GM12892 (cell line): ENCODE results near the gene GAS6.
A peak's percentile ranks its signal among the peaks of the same experiment; 100 is the strongest.
"Not testable (repeated sequence)": the region's sequence is repeated elsewhere in the genome, so short reads cannot be mapped to it uniquely, and the experiment has no call there.

ENCODE experiments used
- DNase-seq: peaks from one replicate; pipeline ENCODE4 v3.0.0; 2011; ENCODE audit not compliant: insufficient read length
- FAIRE-seq: peaks from 2 replicates; lab custom pipeline; 2011; peaks lifted over from hg19 to GRCh38; lab: Jason Lieb, UNC
- POLR2A ChIP-seq: IDR thresholded peaks from 2 replicates; pipeline ENCODE4 v1.6.1; 2011; ENCODE audit warnings: low read depth, low read length, control low read depth
- POLR2AphosphoS5 ChIP-seq: IDR thresholded peaks from 2 replicates; pipeline ENCODE4 v1.6.1; 2011; ENCODE audit warnings: low read depth, low read length, control low read depth
- TAF1 ChIP-seq: IDR thresholded peaks from 2 replicates; pipeline ENCODE4 v1.6.1; 2011; ENCODE audit warnings: low read depth, mild to moderate bottlenecking, control low read depth, low read length, borderline replicate concordance

Gene GAS6

DNA sequence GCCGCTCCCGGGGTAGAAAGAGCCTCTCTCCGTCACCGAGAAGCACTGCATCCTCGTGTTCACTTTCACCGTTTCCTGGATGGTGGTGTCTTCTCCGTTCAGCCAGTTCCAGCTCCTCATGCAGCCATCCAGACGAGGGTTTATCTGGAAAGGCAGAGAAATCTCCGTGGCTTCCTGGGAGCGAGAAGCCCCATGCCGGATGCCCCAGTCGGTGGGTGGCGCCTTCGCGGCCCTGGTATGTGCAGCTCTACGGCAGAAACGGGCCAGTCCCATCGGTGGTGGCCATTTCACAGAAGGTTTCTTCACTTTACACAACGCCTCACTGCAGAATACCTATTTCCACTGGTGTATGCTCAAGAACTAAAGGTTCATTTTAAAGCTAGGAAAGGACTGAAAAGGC, 36.9 kb downstream of the GAS6 start:
- TF ChIP-seq POLR2AphosphoS5 (no peak), POLR2A (no peak), TAF1 (no peak)
- no peak for DNase-seq
- FAIRE-seq: no peak

GRCh38 chr13:113826446-113826845, 37.4 kb downstream of the GAS6 start:
- not testable (repeated sequence) for DNase-seq, FAIRE-seq

GRCh38 chr13:113825841-113826240, 38.0 kb downstream of the GAS6 start:
- no peak for DNase-seq

GRCh38 chr13:113823771-113824170, 40.1 kb downstream of the GAS6 start:
- no peak for DNase-seq
- peak; percentile 50 for FAIRE-seq
- TF ChIP-seq POLR2A (no peak), TAF1 (no peak), POLR2AphosphoS5 (no peak)

More at GRCh38 chr13:113825841-113826240, 38.0 kb downstream of the GAS6 start:
- no peak for FAIRE-seq
- TF ChIP-seq TAF1 (no peak), POLR2AphosphoS5 (no peak), POLR2A (no peak)

GRCh38 chr13:113822956-113823744, 40.7 kb downstream of the GAS6 start:
- DNase-seq (no peak), FAIRE-seq (no peak)
- TF ChIP-seq POLR2A (no peak), POLR2AphosphoS5 (no peak), TAF1 (no peak)

DNA sequence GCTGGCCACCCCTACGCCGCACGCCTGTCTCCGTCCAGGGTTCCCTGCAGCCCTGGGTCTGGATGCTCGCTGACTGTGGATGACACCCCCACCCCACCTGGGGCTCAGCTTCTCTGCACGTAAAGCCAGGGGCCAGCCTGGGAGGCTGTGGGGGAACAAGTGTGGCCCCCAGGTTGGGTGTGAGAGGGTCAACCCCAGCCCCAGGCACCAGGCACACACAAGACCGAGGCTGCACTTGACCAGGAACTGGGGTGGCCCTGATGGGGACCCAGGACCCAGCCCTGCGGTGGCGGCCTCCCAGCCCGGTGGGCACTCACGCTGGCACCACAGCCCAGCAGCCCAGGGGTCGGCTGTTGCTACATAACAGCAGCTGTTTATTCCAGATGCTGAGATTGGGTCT, 41.6 kb downstream of the GAS6 start:
- FAIRE-seq (no peak), DNase-seq (no peak)
- TF ChIP-seq POLR2A (no peak), POLR2AphosphoS5 (no peak)

GRCh38 chr13:113821847-113822246, 42.0 kb downstream of the GAS6 start:
- DNase-seq: no peak
- FAIRE-seq: no peak
- TF ChIP-seq POLR2A (no peak), TAF1 (no peak), POLR2AphosphoS5 (no peak)

GRCh38 chr13:113820813-113821651, 42.8 kb downstream of the GAS6 start:
- FAIRE-seq: no peak

DNA sequence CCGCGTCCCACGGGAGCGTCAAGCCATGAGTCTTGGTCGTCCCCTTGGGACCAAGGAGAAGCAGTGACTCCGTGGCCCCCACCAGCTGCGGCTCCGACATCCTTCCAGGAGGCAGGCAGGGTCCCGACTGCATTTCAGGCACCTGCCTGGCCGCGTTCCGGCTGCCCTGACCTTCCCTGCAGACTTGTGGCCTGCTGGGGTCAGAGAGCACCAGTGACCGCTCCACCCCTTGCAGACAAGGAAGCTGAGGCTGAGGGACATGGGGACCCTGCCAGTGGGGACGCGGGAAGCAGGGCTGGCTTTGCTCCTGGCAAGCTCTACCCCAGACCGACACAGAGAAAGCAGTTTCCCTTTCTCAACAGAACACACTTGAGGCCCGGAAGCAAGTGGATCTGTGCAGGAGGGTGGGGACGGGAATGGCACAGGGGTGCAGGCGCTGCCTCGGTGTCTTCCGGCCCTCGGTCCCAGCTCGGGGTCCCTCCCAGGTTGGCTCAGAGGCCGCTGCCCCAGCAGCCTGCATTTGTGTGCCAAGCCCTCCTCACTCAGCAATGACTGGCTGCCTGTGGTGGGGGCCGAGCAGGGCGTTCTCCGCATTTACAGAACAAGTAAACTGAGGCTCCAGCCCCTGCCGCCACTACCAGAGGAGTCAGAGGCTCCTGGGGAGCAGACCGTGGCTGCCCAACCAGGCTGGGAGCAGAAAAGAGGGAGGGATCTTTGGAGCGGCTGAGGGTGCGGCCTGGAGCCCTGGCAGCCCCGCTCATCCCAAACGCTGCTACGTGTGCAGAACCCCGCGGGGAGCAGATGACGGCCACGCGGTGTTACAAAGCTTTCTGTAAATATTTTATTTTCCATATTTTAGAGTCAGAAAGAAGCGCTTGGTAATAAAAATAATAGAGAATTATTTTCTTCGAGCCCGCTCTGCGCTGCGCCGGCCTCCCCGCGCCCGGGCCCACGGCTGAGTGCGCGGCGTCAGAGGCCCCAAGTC, 43.9 kb downstream of the GAS6 start:
- no peak for TF ChIP-seq TAF1
- no peak for TF ChIP-seq POLR2AphosphoS5
- no peak for TF ChIP-seq POLR2A
- FAIRE-seq (no peak), DNase-seq (no peak)

More at GRCh38 chr13:113820813-113821651, 42.8 kb downstream of the GAS6 start:
- no peak for DNase-seq
- no peak for TF ChIP-seq POLR2AphosphoS5
- no peak for TF ChIP-seq POLR2A
- TF ChIP-seq TAF1: no peak

DNA sequence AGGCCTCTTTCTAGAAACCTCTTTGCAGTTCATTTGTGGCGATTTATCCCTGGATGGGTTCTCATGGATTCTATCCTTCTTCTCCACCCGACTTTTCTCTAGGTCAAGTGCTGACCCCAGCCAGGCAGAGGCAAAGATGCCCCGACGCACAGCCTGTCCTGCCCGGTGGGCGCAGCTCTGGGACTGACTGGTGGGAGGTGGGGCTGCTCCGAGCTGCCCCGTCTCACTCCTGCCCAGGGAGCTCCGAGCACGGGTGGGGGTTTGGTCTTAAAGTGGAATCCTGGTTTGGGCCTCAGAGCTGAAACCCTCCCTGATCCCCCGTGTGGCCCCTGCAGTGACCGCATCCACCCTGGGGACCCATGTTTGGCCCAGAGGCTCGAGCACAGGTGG, 44.5 kb downstream of the GAS6 start:
- DNase-seq (no peak), FAIRE-seq (no peak)
- no peak for TF ChIP-seq TAF1

DNA sequence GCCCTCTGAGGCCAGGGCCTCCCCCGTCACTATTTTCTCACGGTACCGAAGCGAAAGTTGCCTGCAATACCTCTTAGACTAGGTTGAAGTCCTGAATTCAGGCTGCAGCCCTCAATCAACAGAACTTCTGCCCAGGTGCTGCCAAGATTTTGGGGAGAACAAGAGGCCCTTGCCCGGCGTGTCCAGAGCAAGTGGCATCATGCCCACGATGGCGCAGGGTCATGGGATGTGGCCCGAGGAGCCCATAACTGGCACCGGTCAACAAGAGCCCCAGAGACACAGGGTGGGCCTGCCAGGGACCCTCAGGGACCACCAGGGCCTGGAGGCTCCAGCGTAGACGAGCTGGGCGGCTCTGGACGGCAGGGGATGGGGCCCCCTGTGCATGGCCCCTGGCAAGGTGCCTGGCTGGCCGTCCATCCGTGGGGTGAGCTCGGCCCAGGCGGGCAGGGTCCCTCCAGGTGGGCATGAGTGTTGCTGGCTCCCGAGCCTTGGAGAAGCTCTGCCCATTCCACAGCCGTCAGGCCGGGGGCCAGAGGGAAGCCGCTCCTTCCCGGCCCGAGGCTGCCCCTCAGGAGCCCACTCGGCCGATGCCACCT, 45.1 kb downstream of the GAS6 start:
- no peak for DNase-seq
- no peak for FAIRE-seq
- TF ChIP-seq POLR2AphosphoS5: no peak
- no peak for TF ChIP-seq POLR2A
- TF ChIP-seq TAF1: no peak
